Endothelial cell (in vitro differentiated cells): Measurements from ENCODE around the gene MYO15B. TPM values are rescaled to one million over a fixed set of nuclear protein-coding genes. Genes with fewer than 3 reads are reported as not detected.

Source experiments
- DNase-seq: peaks from one replicate; pipeline ENCODE4 v3.0.0; 2021; ENCODE audit warnings: low spot score
- H3K27ac Mint-ChIP-seq: one replicate; pipeline ENCODE4 v1.8.0; 2021; ENCODE audit warnings: mixed read lengths, inconsistent platforms; ENCODE audit not compliant: unreplicated experiment
- H3K27me3 Mint-ChIP-seq: one replicate; pipeline ENCODE4 v1.8.0; 2021; ENCODE audit warnings: mild to moderate bottlenecking, moderate library complexity, mixed read lengths, inconsistent platforms; ENCODE audit not compliant: unreplicated experiment
- H3K36me3 Mint-ChIP-seq: one replicate; pipeline ENCODE4 v1.8.0; 2021; ENCODE audit warnings: mild to moderate bottlenecking, low read depth, mixed read lengths, inconsistent platforms; ENCODE audit not compliant: unreplicated experiment
- H3K4me1 Mint-ChIP-seq: one replicate; pipeline ENCODE4 v1.8.0; 2021; ENCODE audit warnings: mild to moderate bottlenecking, mixed read lengths, inconsistent platforms; ENCODE audit not compliant: unreplicated experiment
- H3K4me3 Mint-ChIP-seq: one replicate; pipeline ENCODE4 v1.8.0; 2021; ENCODE audit warnings: mild to moderate bottlenecking, mixed read lengths, inconsistent platforms; ENCODE audit not compliant: unreplicated experiment
- H3K9me3 Mint-ChIP-seq: one replicate; pipeline ENCODE4 v1.8.0; 2021; ENCODE audit warnings: mixed read lengths, inconsistent platforms; ENCODE audit not compliant: unreplicated experiment
- CTCF ChIP-seq: fragments of 200-600 bp; sonication (generic); IDR thresholded peaks from one replicate; pipeline ENCODE4 v1.5.0; 2021; ENCODE audit warnings: antibody characterized with exemption; ENCODE audit not compliant: unreplicated experiment
- total RNA-seq: library from RNA; stranded (reverse); fragmentation: NEBNext Ultra II Directional; extraction: Animal tissue kit (Norgen Biotek cat#: 25700); gene quantifications from one replicate; pipeline ENCODE4 v1.2.1, GENCODE V29; 2021; ENCODE audit not compliant: unreplicated experiment

MYO15B gene
- total RNA-seq, 1 donor from 2014 or later: 224 TPM

- H3K4me1 Mint-ChIP-seq: peaks cover 2% of the 10 kb centered on the region
- peaks cover 7% of the 10 kb centered on the region for H3K36me3 Mint-ChIP-seq
- H3K27ac Mint-ChIP-seq: no peak overlapping the region
- H3K27me3 Mint-ChIP-seq: no peaks in the 10 kb centered on the region
- TF ChIP-seq CTCF: no peak
- H3K4me3 Mint-ChIP-seq: no peak overlapping the region
- no peaks in the 10 kb centered on the region for H3K9me3 Mint-ChIP-seq
- no peak for DNase-seq
These were observed 51.3 kb downstream of the MYO15B start for GRCh38 chr17:75638893-75639292.

- Mint-ChIP-seq H3K27me3 (no peaks in the 10 kb centered on the region), H3K9me3 (no peaks in the 10 kb centered on the region), H3K27ac (no peak overlapping the region), H3K4me3 (no peak overlapping the region), H3K4me1 (no peaks in the 10 kb centered on the region), H3K36me3 (peaks cover 7% of the 10 kb centered on the region)
- TF ChIP-seq CTCF: no peak
- no peak for DNase-seq
These were observed 51.7 kb downstream of the MYO15B start for GRCh38 chr17:75639327-75639726.

GRCh38 chr17:75639771-75640555 is 52.4 kb downstream of the MYO15B start:
- no peak for DNase-seq

GRCh38 chr17:75640556-75641119 is 53.0 kb downstream of the MYO15B start:
- H3K4me1 Mint-ChIP-seq: peaks cover 3% of the 10 kb centered on the region
- no peak overlapping the region for H3K27ac Mint-ChIP-seq
- no peaks in the 10 kb centered on the region for H3K27me3 Mint-ChIP-seq
- H3K4me3 Mint-ChIP-seq: no peak overlapping the region
- DNase-seq: no peak
- TF ChIP-seq CTCF: no peak
- H3K36me3 Mint-ChIP-seq: peaks cover 7% of the 10 kb centered on the region
- H3K9me3 Mint-ChIP-seq: no peaks in the 10 kb centered on the region

More at GRCh38 chr17:75639771-75640555, 52.4 kb downstream of the MYO15B start:
- H3K4me1 Mint-ChIP-seq: no peaks in the 10 kb centered on the region
- H3K9me3 Mint-ChIP-seq: no peaks in the 10 kb centered on the region
- no peak for TF ChIP-seq CTCF
- no peaks in the 10 kb centered on the region for H3K27me3 Mint-ChIP-seq
- no peak overlapping the region for H3K4me3 Mint-ChIP-seq
- peaks cover 7% of the 10 kb centered on the region for H3K36me3 Mint-ChIP-seq
- H3K27ac Mint-ChIP-seq: no peak overlapping the region

- Mint-ChIP-seq H3K36me3 (peaks cover 7% of the 10 kb centered on the region), H3K27ac (no peak overlapping the region), H3K4me3 (no peak overlapping the region), H3K4me1 (peaks cover 9% of the 10 kb centered on the region), H3K27me3 (no peaks in the 10 kb centered on the region), H3K9me3 (no peaks in the 10 kb centered on the region)
- no peak for TF ChIP-seq CTCF
- no peak for DNase-seq
These were observed 53.7 kb downstream of the MYO15B start for GRCh38 chr17:75641343-75641742.
